Measurements from ENCODE around the gene RELB.

DNA sequence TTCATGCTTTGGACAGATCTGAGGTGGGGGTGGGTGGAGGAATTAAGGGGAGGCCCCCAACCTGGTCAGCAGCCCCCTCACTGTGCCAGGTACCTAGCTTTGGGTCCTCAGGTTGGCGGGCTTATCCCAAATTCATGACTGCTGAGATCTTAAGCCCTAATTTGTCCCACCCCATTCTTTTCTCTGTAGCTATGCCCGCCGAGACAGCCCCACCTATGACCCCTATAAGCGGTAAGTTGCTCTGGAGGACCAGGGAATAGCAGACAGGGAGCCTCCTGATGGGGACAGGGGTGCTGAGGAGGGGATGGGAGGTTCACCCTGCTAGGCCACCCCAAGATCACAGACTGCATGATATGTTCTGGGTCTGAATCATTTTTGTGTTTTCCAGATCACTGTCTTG is 60.7 kb downstream of the RELB start:
- TF ChIP-seq CSDC2 (CRISPR knock-in tag; IDR thresholded peaks at IDR 0.05) = no peak
- TF ChIP-seq, protein P1, sequence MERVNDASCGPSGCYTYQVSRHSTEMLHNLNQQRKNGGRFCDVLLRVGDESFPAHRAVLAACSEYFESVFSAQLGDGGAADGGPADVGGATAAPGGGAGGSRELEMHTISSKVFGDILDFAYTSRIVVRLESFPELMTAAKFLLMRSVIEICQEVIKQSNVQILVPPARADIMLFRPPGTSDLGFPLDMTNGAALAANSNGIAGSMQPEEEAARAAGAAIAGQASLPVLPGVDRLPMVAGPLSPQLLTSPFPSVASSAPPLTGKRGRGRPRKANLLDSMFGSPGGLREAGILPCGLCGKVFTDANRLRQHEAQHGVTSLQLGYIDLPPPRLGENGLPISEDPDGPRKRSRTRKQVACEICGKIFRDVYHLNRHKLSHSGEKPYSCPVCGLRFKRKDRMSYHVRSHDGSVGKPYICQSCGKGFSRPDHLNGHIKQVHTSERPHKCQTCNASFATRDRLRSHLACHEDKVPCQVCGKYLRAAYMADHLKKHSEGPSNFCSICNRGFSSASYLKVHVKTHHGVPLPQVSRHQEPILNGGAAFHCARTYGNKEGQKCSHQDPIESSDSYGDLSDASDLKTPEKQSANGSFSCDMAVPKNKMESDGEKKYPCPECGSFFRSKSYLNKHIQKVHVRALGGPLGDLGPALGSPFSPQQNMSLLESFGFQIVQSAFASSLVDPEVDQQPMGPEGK (CRISPR knock-in tag; IDR thresholded peaks at IDR 0.05; ENCODE audit: borderline replicate concordance) = no peak
- no peak for TF ChIP-seq ZNF565 (CRISPR knock-in tag; conservative IDR thresholded peaks at IDR 0.05; ENCODE audit: low read depth)
- no peak for TF ChIP-seq ARNTL (CRISPR knock-in tag; IDR thresholded peaks at IDR 0.05; ENCODE audit: borderline replicate concordance, low read depth)
- TF ChIP-seq, protein P2, sequence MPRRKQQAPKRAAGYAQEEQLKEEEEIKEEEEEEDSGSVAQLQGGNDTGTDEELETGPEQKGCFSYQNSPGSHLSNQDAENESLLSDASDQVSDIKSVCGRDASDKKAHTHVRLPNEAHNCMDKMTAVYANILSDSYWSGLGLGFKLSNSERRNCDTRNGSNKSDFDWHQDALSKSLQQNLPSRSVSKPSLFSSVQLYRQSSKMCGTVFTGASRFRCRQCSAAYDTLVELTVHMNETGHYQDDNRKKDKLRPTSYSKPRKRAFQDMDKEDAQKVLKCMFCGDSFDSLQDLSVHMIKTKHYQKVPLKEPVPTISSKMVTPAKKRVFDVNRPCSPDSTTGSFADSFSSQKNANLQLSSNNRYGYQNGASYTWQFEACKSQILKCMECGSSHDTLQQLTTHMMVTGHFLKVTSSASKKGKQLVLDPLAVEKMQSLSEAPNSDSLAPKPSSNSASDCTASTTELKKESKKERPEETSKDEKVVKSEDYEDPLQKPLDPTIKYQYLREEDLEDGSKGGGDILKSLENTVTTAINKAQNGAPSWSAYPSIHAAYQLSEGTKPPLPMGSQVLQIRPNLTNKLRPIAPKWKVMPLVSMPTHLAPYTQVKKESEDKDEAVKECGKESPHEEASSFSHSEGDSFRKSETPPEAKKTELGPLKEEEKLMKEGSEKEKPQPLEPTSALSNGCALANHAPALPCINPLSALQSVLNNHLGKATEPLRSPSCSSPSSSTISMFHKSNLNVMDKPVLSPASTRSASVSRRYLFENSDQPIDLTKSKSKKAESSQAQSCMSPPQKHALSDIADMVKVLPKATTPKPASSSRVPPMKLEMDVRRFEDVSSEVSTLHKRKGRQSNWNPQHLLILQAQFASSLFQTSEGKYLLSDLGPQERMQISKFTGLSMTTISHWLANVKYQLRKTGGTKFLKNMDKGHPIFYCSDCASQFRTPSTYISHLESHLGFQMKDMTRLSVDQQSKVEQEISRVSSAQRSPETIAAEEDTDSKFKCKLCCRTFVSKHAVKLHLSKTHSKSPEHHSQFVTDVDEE (CRISPR knock-in tag; IDR thresholded peaks at IDR 0.05) = no peak
- TF ChIP-seq ESRRG (CRISPR knock-in tag; IDR thresholded peaks at IDR 0.05) = no peak
- no peak for TF ChIP-seq RARB (CRISPR knock-in tag; IDR thresholded peaks at IDR 0.05)
- TF ChIP-seq ZFP3 (CRISPR knock-in tag; IDR thresholded peaks at IDR 0.05) = no peak

Data from SK-N-SH treated with all-trans-retinoic acid at 6 μM for 48 hours (cell line).